GM12878 (cell line): Measurements from ENCODE around the gene SEMA3B. TPM values are rescaled to one million over a fixed set of nuclear protein-coding genes. Genes with fewer than 3 reads are reported as not detected.

Source experiments
- ATAC-seq: fragments of 200-7000 bp; cut with Tn5 transposase; 3 replicates; pipeline ENCODE4 v1.9.1; 2020; ENCODE audit warnings: mild to moderate bottlenecking, moderate library complexity
- BruUV-seq: library from RNA; stranded (reverse); fragments of 400-500 nt; replicated peaks from 2 replicates; lab custom pipeline; 2021; lab: Mats Ljungman, UMichigan
- CTCF ChIA-PET: fragments of 300-600 bp; sonication (Branson Sonifier 250); formaldehyde crosslinking; extraction: SDS; loops from one replicate; lab custom pipeline; 2021; ENCODE audit warnings: inconsistent platforms; lab: Yijun Ruan, JAX
- POLR2A ChIA-PET: fragments of 350-600 bp; formaldehyde crosslinking; extraction: SDS; loops from one replicate; lab custom pipeline; 2021; ENCODE audit warnings: inconsistent platforms; lab: Charles Lee
- RAD21 ChIA-PET: fragments of 300-600 bp; sonication (Branson Sonifier 250); formaldehyde crosslinking; loops from one replicate; lab custom pipeline; 2023; ENCODE audit warnings: antibody characterized with exemption; ENCODE audit not compliant: unreplicated experiment; lab: Charles Lee
- SMC1A ChIA-PET: fragments of 300-600 bp; sonication (Branson Sonifier 250); formaldehyde crosslinking; loops from one replicate; lab custom pipeline; 2023; ENCODE audit not compliant: unreplicated experiment, uncharacterized antibody; lab: Charles Lee
- DNase-seq: peaks from one replicate; pipeline ENCODE4 v3.0.0-alpha.2; 2011; ENCODE audit warnings: low read depth, low spot score
- FAIRE-seq: peaks from 3 replicates; lab custom pipeline; 2011; peaks lifted over from hg19 to GRCh38; lab: Jason Lieb, UNC
- H2AFZ ChIP-seq: 2 replicates; pipeline ENCODE4 v1.6.0; 2011; ENCODE audit warnings: low read depth, low read length, control low read depth; ENCODE audit not compliant: control insufficient read depth
- H3K27ac ChIP-seq: 2 replicates; pipeline ENCODE4 v1.5.1; 2011; ENCODE audit warnings: control low read depth; ENCODE audit not compliant: control insufficient read depth, insufficient read depth
- H3K27me3 ChIP-seq, 2 experiments: replicated peaks in 1 of 2; 2 replicates each; pipeline versions ENCODE4 v1.6.0 to v1.6.1; 2011; ENCODE audit warnings: low read length in 1 of 2; ENCODE audit not compliant: control insufficient read depth in 2 of 2, insufficient read depth in 2 of 2
- H3K36me3 ChIP-seq, 2 experiments: 2 replicates each; pipeline ENCODE4 v1.5.1; 2011; ENCODE audit warnings: low read length in 1 of 2; ENCODE audit not compliant: control insufficient read depth in 2 of 2, insufficient read depth in 2 of 2
- H3K4me1 ChIP-seq: 2 replicates; pipeline ENCODE4 v1.6.1; 2011; ENCODE audit warnings: mild to moderate bottlenecking, low read length, moderate library complexity, mixed read lengths; ENCODE audit not compliant: control insufficient read depth, insufficient read depth
- H3K4me2 ChIP-seq: 2 replicates; pipeline ENCODE4 v1.6.0; 2011; ENCODE audit warnings: control low read depth; ENCODE audit not compliant: control insufficient read depth, insufficient read depth
- H3K4me3 ChIP-seq: fragments of 200-600 bp; sonication (generic); 2 replicates; pipeline ENCODE4 v1.5.1; 2016
- H3K79me2 ChIP-seq: 2 replicates; pipeline ENCODE4 v1.6.0; 2011; ENCODE audit warnings: low read length; ENCODE audit not compliant: control insufficient read depth, insufficient read depth
- H3K9ac ChIP-seq: 2 replicates; pipeline ENCODE4 v1.8.0; 2011; ENCODE audit warnings: low read length, control low read depth, mixed read lengths; ENCODE audit not compliant: control insufficient read depth, insufficient read depth
- H3K9me3 ChIP-seq: replicated peaks from 3 replicates; pipeline ENCODE4 v1.5.1; 2011; ENCODE audit warnings: mild to moderate bottlenecking, low read length; ENCODE audit not compliant: control insufficient read depth, insufficient read depth
- H4K20me1 ChIP-seq: 2 replicates; pipeline ENCODE4 v1.6.0; 2011; ENCODE audit not compliant: control insufficient read depth, insufficient read depth
- BCL3 ChIP-seq: IDR thresholded peaks from 2 replicates; pipeline ENCODE4 v1.6.1; 2011; ENCODE audit warnings: borderline replicate concordance, low read depth, mild to moderate bottlenecking, moderate library complexity, low read length; ENCODE audit not compliant: insufficient read depth, poor library complexity, severe bottlenecking
- CBX5 ChIP-seq: sonication (generic); IDR thresholded peaks from 2 replicates; pipeline ENCODE4 v1.6.1; 2016; ENCODE audit warnings: low read depth, moderate library complexity, mild to moderate bottlenecking, inconsistent platforms
- CHD4 ChIP-seq: fragments of 200-600 bp; sonication (generic); IDR thresholded peaks from 2 replicates; pipeline ENCODE4 v1.6.1; 2016; ENCODE audit warnings: mild to moderate bottlenecking
- E2F8 ChIP-seq: fragments of 450-650 bp; IDR thresholded peaks from 2 replicates; pipeline ENCODE4 v1.6.1; 2018; ENCODE audit warnings: mild to moderate bottlenecking, low read depth, moderate library complexity; ENCODE audit not compliant: partially characterized antibody
- EP300 ChIP-seq, 2 experiments: fragments of 150-350 bp in 1 of 2; IDR thresholded peaks; 2 replicates each; pipeline ENCODE4 v1.6.1; 2011 to 2012; ENCODE audit warnings: low read depth in 2 of 2, low read length in 2 of 2, borderline replicate concordance in 1 of 2, improper control_type of control experiment in 1 of 2, inconsistent platforms in 1 of 2; ENCODE audit not compliant: control insufficient read depth in 1 of 2
- FOS ChIP-seq: IDR thresholded peaks from 3 replicates; pipeline ENCODE4 v1.6.1; 2011; ENCODE audit warnings: borderline replicate concordance; ENCODE audit not compliant: insufficient read length; ENCODE audit errors: extremely low read depth
- FOXK2 ChIP-seq: fragments of 450-650 bp; IDR thresholded peaks from 2 replicates; pipeline ENCODE4 v1.6.1; 2017; ENCODE audit warnings: mild to moderate bottlenecking, moderate library complexity
- GABPA ChIP-seq: IDR thresholded peaks from 2 replicates; pipeline ENCODE4 v1.6.1; 2014; ENCODE audit warnings: antibody characterized with exemption, low read depth, mild to moderate bottlenecking, inconsistent platforms
- HDAC2 ChIP-seq: fragments of 200-600 bp; sonication (generic); IDR thresholded peaks from 2 replicates; pipeline ENCODE4 v1.6.1; 2017
- MEF2A ChIP-seq: IDR thresholded peaks from 2 replicates; pipeline ENCODE4 v1.6.1; 2011; ENCODE audit warnings: low read depth, mild to moderate bottlenecking, low read length, moderate library complexity; ENCODE audit not compliant: insufficient read depth
- NFYB ChIP-seq: IDR thresholded peaks from 2 replicates; pipeline ENCODE4 v1.6.1; 2011; ENCODE audit warnings: low read depth, mild to moderate bottlenecking, low read length, improper control_type of control experiment, moderate library complexity; ENCODE audit not compliant: insufficient read depth
- POLR2AphosphoS2 ChIP-seq: IDR thresholded peaks from 2 replicates; pipeline ENCODE4 v1.6.1; 2011; ENCODE audit warnings: low read depth, mild to moderate bottlenecking, low read length, improper control_type of control experiment, moderate library complexity
- WRNIP1 ChIP-seq: IDR thresholded peaks from 2 replicates; pipeline ENCODE4 v1.6.1; 2011; ENCODE audit warnings: low read depth, low read length, improper control_type of control experiment, borderline replicate concordance
- ZNF24 ChIP-seq: fragments of 450-650 bp; IDR thresholded peaks from 2 replicates; pipeline ENCODE4 v1.6.1; 2017; ENCODE audit warnings: antibody characterized with exemption, mild to moderate bottlenecking
- ZNF384 ChIP-seq: IDR thresholded peaks from 2 replicates; pipeline ENCODE4 v1.6.1; 2012; ENCODE audit warnings: low read depth, mild to moderate bottlenecking, low read length, improper control_type of control experiment, borderline replicate concordance
- ZNF622 ChIP-seq: fragments of 450-650 bp; IDR thresholded peaks from 2 replicates; pipeline ENCODE4 v1.6.1; 2017; ENCODE audit warnings: mild to moderate bottlenecking, inconsistent platforms
- WGBS: methylation state at CpG from one replicate; pipeline ENCODE4 v1.1.6; 2016; ENCODE audit warnings: low lambda C conversion rate; ENCODE audit not compliant: insufficient replicate concordance, insufficient coverage; ENCODE audit errors: missing lambda C conversion rate; 5-methylcytosine and 5-hydroxymethylcytosine counted together
- in situ Hi-C: fragments of 300-500 bp; cut with MboI; formaldehyde crosslinking; loops from 9 replicates; pipeline ENCODE4 v1.14.3; 2018; ENCODE audit warnings: mixed read lengths
- intact Hi-C: fragments of 100-400 bp; cut with micrococcal nuclease; formaldehyde crosslinking; loops from one replicate; pipeline ENCODE4 v1.14.2; 2022; ENCODE audit not compliant: unreplicated experiment
- polyA plus RNA-seq, 11 experiments: library from polyadenylated mRNA; depleted of rRNA in 4 of 11; unstranded in 6 of 11; stranded (reverse) in 5 of 11; fragments of >200 nt; fragmentation: Nextera tagmentation in 4 of 11; fragmentation: Illumina TruSeq in 1 of 11; extraction: Ambion mirVana in 4 of 11; extraction: Trizol in 1 of 11; gene quantifications; 1 replicate in 1 of 11; 2 replicates in 10 of 11; pipeline versions ENCODE4 v1.2.1 to v1.2.3, GENCODE V29; 2011 to 2016; ENCODE audit warnings: inconsistent platforms in 2 of 11, missing spikeins in 2 of 11, low read depth in 1 of 11
- total RNA-seq, 4 experiments: library from RNA; depleted of rRNA in 3 of 4; stranded (reverse); fragments of >200 nt in 3 of 4; fragmentation: Illumina TruSeq in 1 of 4; extraction: Trizol in 1 of 4; gene quantifications; 2 replicates each; pipeline versions ENCODE4 v1.2.1 to v1.2.3, GENCODE V29; 2013 to 2021
- TF ChIP-seq, protein P1 (sequence below): fragments of 450-650 bp; IDR thresholded peaks from 2 replicates; pipeline ENCODE4 v1.6.1; 2017; ENCODE audit warnings: borderline replicate concordance

Gene SEMA3B
- total and polyA plus RNA-seq, 10 of the 15 experiments (the other 5 are each of a cell fraction or from before 2014, with no cell fraction given) = 0.06 to 0.59 (median 0.14) TPM; not detected in 2

DNA sequence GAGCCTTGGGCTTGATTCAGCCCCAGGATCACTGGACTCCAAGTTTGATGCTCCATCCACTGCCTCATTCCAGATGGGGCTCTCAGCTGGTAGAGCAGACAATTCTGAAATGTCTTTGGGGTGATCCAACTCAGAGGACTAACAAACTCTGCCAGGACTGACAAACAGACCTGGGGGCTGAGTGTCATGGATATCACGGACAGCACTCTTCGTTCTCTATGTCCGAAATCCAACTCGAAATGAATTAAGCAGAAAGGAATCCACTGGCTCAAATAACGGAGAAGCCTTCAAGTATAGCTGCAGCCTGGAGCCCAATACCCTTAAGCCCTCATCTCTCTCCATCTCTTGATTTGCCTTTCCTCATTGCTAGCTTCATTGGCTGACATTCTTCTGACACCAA lies 49.7 kb upstream of the SEMA3B start:
- CTCF ChIA-PET = interaction anchor here (0.9 to 3.3 kb wide), 4 partner anchors 24 to 41 kb away, joined by 3 to 25 read pairs (median 4); partner anchors contain the start of gene GNAT1
- no peak overlapping the region for H3K4me3 ChIP-seq
- TF ChIP-seq ZNF384 (no peak), CHD4 (no peak), WRNIP1 (no peak), ZNF24 (no peak), POLR2AphosphoS2 (no peak), ZNF622 (no peak), GABPA (no peak), NFYB (no peak), HDAC2 (no peak), FOXK2 (no peak), EP300 (IDR thresholded peaks at IDR 0.05; ENCODE audit: borderline replicate concordance in 1 of 2, control insufficient read depth in 1 of 2, low read depth in 2 of 2, low read length in 2 of 2) (no peak), E2F8 (no peak), BCL3 (no peak), MEF2A (no peak), FOS (no peak), CBX5 (no peak)
- TF ChIP-seq, protein P1, sequence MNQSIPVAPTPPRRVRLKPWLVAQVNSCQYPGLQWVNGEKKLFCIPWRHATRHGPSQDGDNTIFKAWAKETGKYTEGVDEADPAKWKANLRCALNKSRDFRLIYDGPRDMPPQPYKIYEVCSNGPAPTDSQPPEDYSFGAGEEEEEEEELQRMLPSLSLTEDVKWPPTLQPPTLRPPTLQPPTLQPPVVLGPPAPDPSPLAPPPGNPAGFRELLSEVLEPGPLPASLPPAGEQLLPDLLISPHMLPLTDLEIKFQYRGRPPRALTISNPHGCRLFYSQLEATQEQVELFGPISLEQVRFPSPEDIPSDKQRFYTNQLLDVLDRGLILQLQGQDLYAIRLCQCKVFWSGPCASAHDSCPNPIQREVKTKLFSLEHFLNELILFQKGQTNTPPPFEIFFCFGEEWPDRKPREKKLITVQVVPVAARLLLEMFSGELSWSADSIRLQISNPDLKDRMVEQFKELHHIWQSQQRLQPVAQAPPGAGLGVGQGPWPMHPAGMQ = no peak
- TF ChIP-seq, all 136 proteins: peak for 0
- no peaks in the 10 kb centered on the region; a peak in 2 of 4 replicates for H3K27me3 ChIP-seq
- H3K9me3 ChIP-seq = no peaks in the 10 kb centered on the region
- 51% methylated on average over 5 of the region's 5 CpGs for WGBS
- ATAC-seq = no peak
- no peaks in the 10 kb centered on the region for H4K20me1 ChIP-seq
- in situ Hi-C loops = no loop called here
- H3K4me1 ChIP-seq = peaks cover 3% of the 10 kb centered on the region; the same call in 1 of the 2 replicates
- intact Hi-C loops = no loop called here
- SMC1A ChIA-PET = interaction anchor here (0.7 kb wide), 1 partner anchor 102 kb away, joined by 3 read pairs; no protein-coding TSS in a partner anchor
- no peaks in the 10 kb centered on the region for H3K36me3 ChIP-seq
- H3K4me2 ChIP-seq = no peak overlapping the region
- BruUV-seq = no TSS peak
- RAD21 ChIA-PET = interaction anchor here (3.2 kb wide), 1 partner anchor 24 kb away, joined by 14 read pairs; no protein-coding TSS in a partner anchor
- no peak overlapping the region for H3K9ac ChIP-seq
- POLR2A ChIA-PET = no interaction called here
- no peak for DNase-seq
- no peak overlapping the region for H2AFZ ChIP-seq
- H3K79me2 ChIP-seq = no peaks in the 10 kb centered on the region
- FAIRE-seq = no peak
- no peak overlapping the region for H3K27ac ChIP-seq
